WTC11 (cell line): ENCODE data around the gene LGR6. TPM values are rescaled to one million over a fixed set of nuclear protein-coding genes. Genes with fewer than 3 reads are reported as not detected.

ENCODE experiments used
- AFF4 ChIP-seq: sonication (generic); formaldehyde crosslinking; IDR thresholded peaks from 2 replicates; pipeline ENCODE4 v1.8.1; 2023; ENCODE audit warnings: mild to moderate bottlenecking, missing genetic modification reagents, borderline replicate concordance
- ATF2 ChIP-seq: sonication (generic); formaldehyde crosslinking; IDR thresholded peaks from 2 replicates; pipeline ENCODE4 v1.8.1; 2022; ENCODE audit warnings: low read depth, missing genetic modification reagents, borderline replicate concordance
- CBFB ChIP-seq: sonication (generic); formaldehyde crosslinking; IDR thresholded peaks from 2 replicates; pipeline ENCODE4 v1.8.1; 2022; ENCODE audit warnings: mild to moderate bottlenecking, low read depth, missing genetic modification reagents
- CDX4 ChIP-seq: fragments of 250-450 bp; sonication (Bioruptor Pico); IDR thresholded peaks from 2 replicates; pipeline ENCODE4 v1.9.0; 2021; ENCODE audit warnings: moderate library complexity, mild to moderate bottlenecking, inconsistent platforms, borderline replicate concordance
- CREB1 ChIP-seq: sonication (generic); formaldehyde crosslinking; IDR thresholded peaks from 2 replicates; pipeline ENCODE4 v1.8.0; 2023; ENCODE audit warnings: mild to moderate bottlenecking, missing genetic modification reagents
- E2F4 ChIP-seq: sonication (generic); formaldehyde crosslinking; IDR thresholded peaks from 2 replicates; pipeline ENCODE4 v1.8.1; 2022; ENCODE audit warnings: low read depth, mild to moderate bottlenecking, moderate library complexity, missing genetic modification reagents, borderline replicate concordance
- ETV6 ChIP-seq: sonication (generic); formaldehyde crosslinking; IDR thresholded peaks from 2 replicates; pipeline ENCODE4 v1.8.1; 2022; ENCODE audit warnings: mild to moderate bottlenecking, missing genetic modification reagents
- FOXP4 ChIP-seq: sonication (generic); formaldehyde crosslinking; IDR thresholded peaks from 2 replicates; pipeline ENCODE4 v1.8.0; 2022; ENCODE audit warnings: mild to moderate bottlenecking, missing genetic modification reagents
- GRHL2 ChIP-seq: fragments of 250-450 bp; sonication (Bioruptor Pico); IDR thresholded peaks from 2 replicates; pipeline ENCODE4 v1.8.0; 2022; ENCODE audit warnings: mild to moderate bottlenecking, moderate library complexity; ENCODE audit not compliant: insufficient replicate concordance, severe bottlenecking
- NFATC4 ChIP-seq: fragments of 250-450 bp; sonication (Bioruptor Pico); IDR thresholded peaks from 2 replicates; pipeline ENCODE4 v1.9.0; 2021; ENCODE audit warnings: mild to moderate bottlenecking
- NR2C2 ChIP-seq: sonication (generic); formaldehyde crosslinking; IDR thresholded peaks from 2 replicates; pipeline ENCODE4 v1.8.0; 2022; ENCODE audit warnings: mild to moderate bottlenecking, missing genetic modification reagents
- PREB ChIP-seq: sonication (generic); formaldehyde crosslinking; IDR thresholded peaks from 2 replicates; pipeline ENCODE4 v1.8.1; 2022; ENCODE audit warnings: mild to moderate bottlenecking, missing genetic modification reagents, moderate library complexity, borderline replicate concordance
- PRRX2 ChIP-seq: fragments of 250-450 bp; sonication (Bioruptor Pico); IDR thresholded peaks from 2 replicates; pipeline ENCODE4 v1.8.0; 2021; ENCODE audit warnings: mild to moderate bottlenecking
- SMAD3 ChIP-seq: sonication (generic); formaldehyde crosslinking; IDR thresholded peaks from 2 replicates; pipeline ENCODE4 v1.8.0; 2022; ENCODE audit warnings: missing genetic modification reagents, mild to moderate bottlenecking, borderline replicate concordance
- STAT6 ChIP-seq: sonication (generic); formaldehyde crosslinking; conservative IDR thresholded peaks from 2 replicates; pipeline ENCODE4 v1.8.1; 2023; ENCODE audit warnings: mild to moderate bottlenecking, low read depth, missing genetic modification reagents, moderate library complexity
- TEAD1 ChIP-seq: sonication (generic); formaldehyde crosslinking; IDR thresholded peaks from 2 replicates; pipeline ENCODE4 v1.8.0; 2022; ENCODE audit warnings: mild to moderate bottlenecking, missing genetic modification reagents
- TP53 ChIP-seq: sonication (generic); formaldehyde crosslinking; IDR thresholded peaks from 2 replicates; pipeline ENCODE4 v1.8.1; 2023; ENCODE audit warnings: mild to moderate bottlenecking, missing genetic modification reagents
- ZNF219 ChIP-seq: sonication (generic); formaldehyde crosslinking; IDR thresholded peaks from 2 replicates; pipeline ENCODE4 v1.8.0; 2023; ENCODE audit warnings: missing genetic modification reagents, mild to moderate bottlenecking, borderline replicate concordance
- ZNF281 ChIP-seq: sonication (generic); formaldehyde crosslinking; IDR thresholded peaks from 2 replicates; pipeline ENCODE4 v1.8.0; 2023; ENCODE audit warnings: mild to moderate bottlenecking, missing genetic modification reagents
- ZNF396 ChIP-seq: fragments of 250-450 bp; sonication (Bioruptor Pico); IDR thresholded peaks from 2 replicates; pipeline ENCODE4 v1.8.0; 2021; ENCODE audit warnings: mild to moderate bottlenecking, moderate library complexity, borderline replicate concordance
- ZNF423 ChIP-seq: fragments of 250-450 bp; sonication (Bioruptor Pico); IDR thresholded peaks from 2 replicates; pipeline ENCODE4 v2.1.2; 2022; ENCODE audit warnings: mild to moderate bottlenecking, moderate library complexity
- total RNA-seq: library from RNA; stranded (reverse); gene quantifications from 3 replicates; pipeline ENCODE4 v1.2.3, GENCODE V29; 2021

Gene LGR6
- total RNA-seq, 1 experiment from 2014 or later: 1.1 TPM

- TF ChIP-seq ZNF281 (CRISPR knock-in tag): no peak
- TF ChIP-seq NFATC4: no peak
- peak; percentile 90 for TF ChIP-seq ZNF423
- TF ChIP-seq AFF4 (CRISPR knock-in tag): no peak
- no peak for TF ChIP-seq ATF2 (CRISPR knock-in tag)
- TF ChIP-seq NR2C2: no peak
- no peak for TF ChIP-seq STAT6 (CRISPR knock-in tag)
- TF ChIP-seq TEAD1: no peak; the same call in 1 of the 2 replicates
- 0 out of 2 replicates have a peak, but pooled peaks have one; percentile 30 for TF ChIP-seq SMAD3 (CRISPR knock-in tag)
- TF ChIP-seq GRHL2 (CRISPR knock-in tag): no peak
- no peak for TF ChIP-seq ZNF396 (CRISPR knock-in tag)
- TF ChIP-seq ETV6: 0 out of 2 replicates have a peak, but pooled peaks have one; percentile 19
- TF ChIP-seq ZNF219 (CRISPR knock-in tag): no peak
- TF ChIP-seq CDX4 (CRISPR knock-in tag): no peak
- no peak for TF ChIP-seq CREB1 (CRISPR knock-in tag)
- no peak for TF ChIP-seq CBFB (CRISPR knock-in tag)
- no peak for TF ChIP-seq TP53 (CRISPR knock-in tag)
- no peak for TF ChIP-seq PRRX2 (CRISPR knock-in tag)
- no peak for TF ChIP-seq PREB (CRISPR knock-in tag)
- peak; percentile 64; the same call in 1 of the 2 replicates for TF ChIP-seq FOXP4 (CRISPR knock-in tag)
- no peak for TF ChIP-seq E2F4 (CRISPR knock-in tag)
Measured at GRCh38 chr1:202214089-202214843, 20.7 kb downstream of the LGR6 start (continued).
